Neuronal stem cell (in vitro differentiated cells): Measurements from ENCODE around the gene PDE2A.
"Not testable (repeated sequence)": the region's sequence is repeated elsewhere in the genome, so short reads cannot be mapped to it uniquely, and the experiment has no call there.

ENCODE experiments used
- DNase-seq: peaks from one replicate; pipeline ENCODE4 v3.0.0-alpha.2; 2013; ENCODE audit warnings: low spot score
- H2AFZ ChIP-seq: one replicate; pipeline ENCODE4 v1.6.1; 2013; ENCODE audit warnings: mild to moderate bottlenecking, low read length, inconsistent platforms
- H2AK5ac ChIP-seq: 2 replicates; pipeline ENCODE4 v1.6.1; 2013; ENCODE audit warnings: low read depth, mild to moderate bottlenecking, inconsistent platforms, low read length, moderate library complexity, mixed read lengths
- H2BK120ac ChIP-seq: 2 replicates; pipeline ENCODE4 v1.6.1; 2013; ENCODE audit warnings: low read depth, mild to moderate bottlenecking, inconsistent platforms, low read length, moderate library complexity, mixed read lengths
- H2BK12ac ChIP-seq: one replicate; pipeline ENCODE4 v1.6.1; 2013; ENCODE audit warnings: low read length, inconsistent platforms
- H2BK15ac ChIP-seq: 2 replicates; pipeline ENCODE4 v1.6.1; 2013; ENCODE audit warnings: mild to moderate bottlenecking, low read length, inconsistent platforms, mixed read lengths
- H2BK5ac ChIP-seq: one replicate; pipeline ENCODE4 v1.6.1; 2013; ENCODE audit warnings: inconsistent platforms, mild to moderate bottlenecking, low read length, moderate library complexity
- H3K14ac ChIP-seq: one replicate; pipeline ENCODE4 v1.6.1; 2013; ENCODE audit warnings: low read length, inconsistent platforms
- H3K18ac ChIP-seq: 2 replicates; pipeline ENCODE4 v1.6.1; 2013; ENCODE audit warnings: low read length, inconsistent platforms
- H3K23ac ChIP-seq: 2 replicates; pipeline ENCODE4 v1.6.1; 2013; ENCODE audit warnings: low read depth, mild to moderate bottlenecking, mixed read lengths, low read length, inconsistent platforms; ENCODE audit not compliant: poor library complexity
- H3K27ac ChIP-seq: replicated peaks from 3 replicates; pipeline ENCODE4 v1.5.1; 2013; ENCODE audit warnings: low read length, inconsistent platforms
- H3K27me3 ChIP-seq, 3 experiments: 2 replicates each; pipeline ENCODE4 v1.6.1; 2013; ENCODE audit warnings: low read length in 3 of 3, mild to moderate bottlenecking in 2 of 3, inconsistent platforms in 1 of 3, low read depth in 1 of 3, mixed read lengths in 1 of 3, moderate library complexity in 1 of 3; ENCODE audit not compliant: control insufficient read depth in 3 of 3, insufficient read depth in 3 of 3
- H3K36me3 ChIP-seq, 2 donors: replicated peaks in 1 of 2; 2 replicates each; pipeline ENCODE4 v1.6.1; 2013; ENCODE audit warnings: low read length in 2 of 2; ENCODE audit not compliant: control insufficient read depth in 2 of 2, insufficient read depth in 2 of 2
- H3K4ac ChIP-seq: 2 replicates; pipeline ENCODE4 v1.6.1; 2013; ENCODE audit warnings: inconsistent platforms, mild to moderate bottlenecking, low read length, moderate library complexity
- H3K4me1 ChIP-seq, 2 donors: 1 replicate in 1 of 2; 2 replicates in 1 of 2; pipeline ENCODE4 v1.6.1; 2013; ENCODE audit warnings: low read length in 2 of 2, low read depth in 1 of 2; ENCODE audit not compliant: control insufficient read depth in 2 of 2, insufficient read depth in 1 of 2
- H3K4me2 ChIP-seq: one replicate; pipeline ENCODE4 v1.6.1; 2013; ENCODE audit warnings: mild to moderate bottlenecking, low read length, inconsistent platforms; ENCODE audit not compliant: insufficient read depth, poor library complexity, severe bottlenecking
- H3K4me3 ChIP-seq, 2 donors: 2 replicates each; pipeline ENCODE4 v1.5.1; 2013; ENCODE audit warnings: low read length in 2 of 2, mild to moderate bottlenecking in 2 of 2, inconsistent platforms in 1 of 2, moderate library complexity in 1 of 2
- H3K79me1 ChIP-seq: one replicate; pipeline ENCODE4 v1.6.1; 2013; ENCODE audit warnings: low read depth, mild to moderate bottlenecking, inconsistent platforms, low read length, moderate library complexity
- H3K9ac ChIP-seq: one replicate; pipeline ENCODE4 v1.6.1; 2013; ENCODE audit warnings: mild to moderate bottlenecking, low read depth, low read length, inconsistent platforms; ENCODE audit not compliant: poor library complexity
- H3K9me3 ChIP-seq, 2 donors: replicated peaks in 1 of 2; 2 replicates each; pipeline versions ENCODE3 to v1.6.1; 2013; ENCODE audit warnings: low read length in 2 of 2, mild to moderate bottlenecking in 2 of 2, inconsistent platforms in 1 of 2, low read depth in 1 of 2, mixed read lengths in 1 of 2, moderate library complexity in 1 of 2; ENCODE audit not compliant: control insufficient read depth in 2 of 2, insufficient read depth in 1 of 2
- H4K8ac ChIP-seq: one replicate; pipeline ENCODE4 v1.6.1; 2013; ENCODE audit warnings: low read depth, mild to moderate bottlenecking, inconsistent platforms, low read length, moderate library complexity
- H4K91ac ChIP-seq: one replicate; pipeline ENCODE4 v1.6.1; 2013; ENCODE audit warnings: low read length, low read depth, mild to moderate bottlenecking, inconsistent platforms; ENCODE audit not compliant: poor library complexity
- WGBS, 2 donors: extraction: QIAGEN DNeasy Blood & Tissue Kit; methylation state at CpG; one replicate each; pipeline ENCODE4 v1.1.7; 2013; ENCODE audit warnings: missing lambda C conversion rate in 2 of 2, mixed read lengths in 1 of 2; ENCODE audit not compliant: insufficient read length in 2 of 2, insufficient replicate concordance in 1 of 2; ENCODE audit errors: extremely low coverage in 2 of 2; 5-methylcytosine and 5-hydroxymethylcytosine counted together

The PDE2A gene

GRCh38 chr11:72560864-72561263 lies 113.4 kb downstream of the PDE2A start:
- not testable (repeated sequence) for H2BK12ac ChIP-seq, H3K9me3 ChIP-seq, H3K27ac ChIP-seq, H2AK5ac ChIP-seq, H3K4me2 ChIP-seq, H3K18ac ChIP-seq, H2BK5ac ChIP-seq, H3K14ac ChIP-seq, H3K79me1 ChIP-seq, H3K4me3 ChIP-seq, H2BK120ac ChIP-seq, H2BK15ac ChIP-seq, H3K27me3 ChIP-seq, H4K91ac ChIP-seq, H3K4ac ChIP-seq, DNase-seq, H3K23ac ChIP-seq, H2AFZ ChIP-seq, H3K36me3 ChIP-seq, H3K9ac ChIP-seq, H4K8ac ChIP-seq
- no CpG with 5 or more reads among the region's 15 CpGs for WGBS, 2 donors
- peaks cover 0 to 11% of the 10 kb centered on the region in 2 donors for H3K4me1 ChIP-seq

GRCh38 chr11:72556433-72556832 lies 117.8 kb downstream of the PDE2A start:
- no peak overlapping the region for H2AFZ ChIP-seq
- H3K14ac ChIP-seq, result no peak overlapping the region
- H3K79me1 ChIP-seq, result no peaks in the 10 kb centered on the region
- H3K4ac ChIP-seq, result no peak overlapping the region
- no peak overlapping the region for H2BK120ac ChIP-seq
- H2BK12ac ChIP-seq, result no peak overlapping the region
- H4K8ac ChIP-seq, result no peak overlapping the region
- H3K27me3 ChIP-seq, result no peaks in the 10 kb centered on the region
- H3K9me3 ChIP-seq, result no peaks in the 10 kb centered on the region
- no peak overlapping the region for H3K4me2 ChIP-seq
- H3K36me3 ChIP-seq, result no peaks in the 10 kb centered on the region
- no CpG with 5 or more reads among the region's 5 CpGs for WGBS, 2 donors
- no peak overlapping the region for H3K4me3 ChIP-seq
- no peaks in the 10 kb centered on the region for H3K4me1 ChIP-seq
- H2AK5ac ChIP-seq, result no peak overlapping the region
- no peak for DNase-seq
- no peak overlapping the region for H3K9ac ChIP-seq
- H3K27ac ChIP-seq, result no peak overlapping the region
- H2BK15ac ChIP-seq, result no peak overlapping the region
- no peak overlapping the region for H3K18ac ChIP-seq
- no peak overlapping the region for H4K91ac ChIP-seq
- no peak overlapping the region for H2BK5ac ChIP-seq
- no peak overlapping the region for H3K23ac ChIP-seq

- not testable (repeated sequence) for H3K27ac ChIP-seq, H2BK120ac ChIP-seq, H3K4me2 ChIP-seq, H2BK5ac ChIP-seq, H2BK12ac ChIP-seq, DNase-seq, H3K79me1 ChIP-seq, H3K14ac ChIP-seq, H2AK5ac ChIP-seq, H3K4me3 ChIP-seq, H2AFZ ChIP-seq, H2BK15ac ChIP-seq, H3K36me3 ChIP-seq, H3K18ac ChIP-seq, H3K9me3 ChIP-seq, H3K4me1 ChIP-seq, H3K4ac ChIP-seq, H4K8ac ChIP-seq, H3K23ac ChIP-seq, H3K9ac ChIP-seq, H3K27me3 ChIP-seq, H4K91ac ChIP-seq
- WGBS, 2 donors, result no CpG with 5 or more reads among the region's 3 CpGs
Observed at GRCh38 chr11:72555014-72555522, 119.2 kb downstream of the PDE2A start.

GRCh38 chr11:72553706-72554105 lies 120.5 kb downstream of the PDE2A start:
- Histone ChIP-seq H3K4me3 (no peak overlapping the region), H2BK5ac (no peak overlapping the region), H3K4me1 (no peaks in the 10 kb centered on the region), H3K79me1 (no peaks in the 10 kb centered on the region), H3K27me3 (no peaks in the 10 kb centered on the region), H3K9ac (no peak overlapping the region), H3K27ac (no peak overlapping the region), H2AFZ (no peak overlapping the region), H2AK5ac (no peak overlapping the region), H4K8ac (no peak overlapping the region), H2BK120ac (no peak overlapping the region), H3K4ac (no peak overlapping the region), H3K4me2 (no peak overlapping the region), H3K18ac (no peak overlapping the region), H3K23ac (no peak overlapping the region), H2BK12ac (no peak overlapping the region), H3K14ac (no peak overlapping the region), H4K91ac (no peak overlapping the region), H3K36me3 (no peaks in the 10 kb centered on the region), H3K9me3 (no peaks in the 10 kb centered on the region), H2BK15ac (no peak overlapping the region)
- DNase-seq, result no peak
- no CpG with 5 or more reads among the region's 3 CpGs for WGBS, 2 donors
